Measurements from ENCODE around the gene WNT5B. TPM values are rescaled to one million over a fixed set of nuclear protein-coding genes. Genes with fewer than 3 reads are reported as not detected.

The WNT5B gene
- total RNA-seq, 1 donor from 2014 or later = 0.89 TPM

- DNase-seq = peak; percentile 73
- Mint-ChIP-seq H3K4me1 (peaks cover 38% of the 10 kb centered on the region), H3K9me3 (no peaks in the 10 kb centered on the region), H3K27me3 (peaks cover 10% of the 10 kb centered on the region), H3K4me3 (peak overlapping the region; percentile 86), H3K36me3 (ENCODE audit: low read depth) (peaks cover 1% of the 10 kb centered on the region), H3K27ac (peak overlapping the region; percentile 25)
- intact Hi-C loops (cut with micrococcal nuclease) = loop anchor here (5.0 kb wide), 1 partner anchor 489 kb away; no protein-coding TSS in a partner anchor
These were observed 22.9 kb upstream of the WNT5B start for GRCh38 chr12:1606021-1606622.

GRCh38 chr12:1607940-1608712 lies 20.9 kb upstream of the WNT5B start:
- Mint-ChIP-seq H3K27me3 (peaks cover 21% of the 10 kb centered on the region), H3K4me3 (no peak overlapping the region), H3K36me3 (ENCODE audit: low read depth) (peaks cover 1% of the 10 kb centered on the region), H3K9me3 (no peaks in the 10 kb centered on the region), H3K4me1 (peaks cover 22% of the 10 kb centered on the region), H3K27ac (no peak overlapping the region)
- DNase-seq = no peak
- intact Hi-C loops (cut with micrococcal nuclease) = loop anchor here (1.0 to 5.0 kb wide), 2 partner anchors 8 to 491 kb away; no protein-coding TSS in a partner anchor

GRCh38 chr12:1608713-1609119 lies 20.3 kb upstream of the WNT5B start:
- intact Hi-C loops (cut with micrococcal nuclease) = loop anchor here (1.0 to 5.0 kb wide), 2 partner anchors 8 to 491 kb away; no protein-coding TSS in a partner anchor
- Mint-ChIP-seq H3K27ac (no peak overlapping the region), H3K4me3 (no peak overlapping the region), H3K36me3 (ENCODE audit: low read depth) (peaks cover 1% of the 10 kb centered on the region), H3K9me3 (no peaks in the 10 kb centered on the region), H3K4me1 (peaks cover 20% of the 10 kb centered on the region), H3K27me3 (peaks cover 21% of the 10 kb centered on the region)
- DNase-seq = no peak

GRCh38 chr12:1610072-1610643 lies 18.9 kb upstream of the WNT5B start:
- Mint-ChIP-seq H3K4me1 (peaks cover 11% of the 10 kb centered on the region), H3K4me3 (no peak overlapping the region), H3K36me3 (ENCODE audit: low read depth) (no peaks in the 10 kb centered on the region), H3K9me3 (no peaks in the 10 kb centered on the region), H3K27me3 (peaks cover 21% of the 10 kb centered on the region), H3K27ac (no peak overlapping the region)
- no peak for DNase-seq
- intact Hi-C loops (cut with micrococcal nuclease) = no loop called here

GRCh38 chr12:1611803-1612572 lies 17.0 kb upstream of the WNT5B start:
- no peak for DNase-seq
- Mint-ChIP-seq H3K27me3 (peaks cover 19% of the 10 kb centered on the region), H3K36me3 (ENCODE audit: low read depth) (no peaks in the 10 kb centered on the region), H3K9me3 (no peaks in the 10 kb centered on the region), H3K4me1 (peaks cover 13% of the 10 kb centered on the region), H3K4me3 (no peak overlapping the region), H3K27ac (no peak overlapping the region)
- intact Hi-C loops (cut with micrococcal nuclease) = no loop called here

- intact Hi-C loops (cut with micrococcal nuclease) = no loop called here
- H3K4me1 Mint-ChIP-seq = peaks cover 15% of the 10 kb centered on the region
- no peak overlapping the region for H3K27ac Mint-ChIP-seq
These were observed 15.2 kb upstream of the WNT5B start for GRCh38 chr12:1613860-1614259.

GRCh38 chr12:1614360-1614759 lies 14.7 kb upstream of the WNT5B start:
- Mint-ChIP-seq H3K9me3 (no peaks in the 10 kb centered on the region), H3K36me3 (ENCODE audit: low read depth) (no peaks in the 10 kb centered on the region), H3K4me3 (no peak overlapping the region), H3K27me3 (peaks cover 23% of the 10 kb centered on the region), H3K4me1 (peaks cover 19% of the 10 kb centered on the region), H3K27ac (no peak overlapping the region)
- no peak for DNase-seq
- intact Hi-C loops (cut with micrococcal nuclease) = no loop called here

More at GRCh38 chr12:1613860-1614259, 15.2 kb upstream of the WNT5B start:
- Mint-ChIP-seq H3K27me3 (peaks cover 21% of the 10 kb centered on the region), H3K4me3 (no peak overlapping the region), H3K9me3 (no peaks in the 10 kb centered on the region), H3K36me3 (ENCODE audit: low read depth) (no peaks in the 10 kb centered on the region)
- no peak for DNase-seq

GRCh38 chr12:1616233-1617066 lies 12.6 kb upstream of the WNT5B start:
- Mint-ChIP-seq H3K27ac (no peak overlapping the region), H3K9me3 (no peaks in the 10 kb centered on the region), H3K4me1 (peaks cover 27% of the 10 kb centered on the region), H3K27me3 (peaks cover 22% of the 10 kb centered on the region), H3K4me3 (no peak overlapping the region), H3K36me3 (ENCODE audit: low read depth) (no peaks in the 10 kb centered on the region)
- DNase-seq = no peak
- intact Hi-C loops (cut with micrococcal nuclease) = loop anchor here (1.0 kb wide), 1 partner anchor 8 kb away; no protein-coding TSS in a partner anchor

- H3K27ac Mint-ChIP-seq = no peak overlapping the region
- H3K4me1 Mint-ChIP-seq = peaks cover 29% of the 10 kb centered on the region
- no peaks in the 10 kb centered on the region for H3K9me3 Mint-ChIP-seq
- H3K27me3 Mint-ChIP-seq = peaks cover 19% of the 10 kb centered on the region
- intact Hi-C loops (cut with micrococcal nuclease) = no loop called here
- H3K4me3 Mint-ChIP-seq = no peak overlapping the region
- no peak for DNase-seq
- H3K36me3 Mint-ChIP-seq (ENCODE audit: low read depth) = no peaks in the 10 kb centered on the region
These were observed 10.5 kb upstream of the WNT5B start for GRCh38 chr12:1618489-1618888.

- no peak overlapping the region for H3K27ac Mint-ChIP-seq
- intact Hi-C loops (cut with micrococcal nuclease) = no loop called here
- H3K36me3 Mint-ChIP-seq (ENCODE audit: low read depth) = no peaks in the 10 kb centered on the region
- DNase-seq = no peak
- H3K4me1 Mint-ChIP-seq = peaks cover 29% of the 10 kb centered on the region
- H3K9me3 Mint-ChIP-seq = no peaks in the 10 kb centered on the region
- H3K27me3 Mint-ChIP-seq = peaks cover 20% of the 10 kb centered on the region
- no peak overlapping the region for H3K4me3 Mint-ChIP-seq
These were observed 9.9 kb upstream of the WNT5B start for GRCh38 chr12:1619159-1619558.

- peaks cover 29% of the 10 kb centered on the region for H3K4me1 Mint-ChIP-seq
- H3K27ac Mint-ChIP-seq = no peak overlapping the region
- peaks cover 20% of the 10 kb centered on the region for H3K27me3 Mint-ChIP-seq
- H3K9me3 Mint-ChIP-seq = no peaks in the 10 kb centered on the region
- H3K4me3 Mint-ChIP-seq = no peak overlapping the region
- intact Hi-C loops (cut with micrococcal nuclease) = no loop called here
- no peaks in the 10 kb centered on the region for H3K36me3 Mint-ChIP-seq (ENCODE audit: low read depth)
- DNase-seq = no peak
These were observed 9.4 kb upstream of the WNT5B start for GRCh38 chr12:1619587-1619986.

- H3K4me3 Mint-ChIP-seq = no peak overlapping the region
- H3K27ac Mint-ChIP-seq = peak overlapping the region; percentile 6
- peaks cover 29% of the 10 kb centered on the region for H3K4me1 Mint-ChIP-seq
- intact Hi-C loops (cut with micrococcal nuclease) = no loop called here
- no peak for DNase-seq
- no peaks in the 10 kb centered on the region for H3K9me3 Mint-ChIP-seq
- peaks cover 25% of the 10 kb centered on the region for H3K27me3 Mint-ChIP-seq
- H3K36me3 Mint-ChIP-seq (ENCODE audit: low read depth) = no peaks in the 10 kb centered on the region
These were observed 8.9 kb upstream of the WNT5B start for GRCh38 chr12:1620092-1620491.

GRCh38 chr12:1622406-1622805 lies 6.6 kb upstream of the WNT5B start:
- no peak overlapping the region for H3K4me3 Mint-ChIP-seq
- DNase-seq = no peak
- no peaks in the 10 kb centered on the region for H3K9me3 Mint-ChIP-seq
- no peak overlapping the region for H3K27ac Mint-ChIP-seq
- peaks cover 17% of the 10 kb centered on the region for H3K4me1 Mint-ChIP-seq
- intact Hi-C loops (cut with micrococcal nuclease) = no loop called here
- H3K27me3 Mint-ChIP-seq = peaks cover 33% of the 10 kb centered on the region
- no peaks in the 10 kb centered on the region for H3K36me3 Mint-ChIP-seq (ENCODE audit: low read depth)

Measured in activated CD4-positive, alpha-beta T cell treated with anti-CD3 and anti-CD28 coated beads, Interleukin-2, amount 10 ng/mL, durations not matched to agents 24 days and 14 days (primary cell).